Hepatocyte (in vitro differentiated cells): ENCODE measurements around the gene PCNT. TPM values are rescaled to one million over a fixed set of nuclear protein-coding genes. Genes with fewer than 3 reads are reported as not detected.

Experiments used
- DNase-seq: peaks from one replicate; pipeline ENCODE4 v3.0.0-alpha.2; 2016; ENCODE audit warnings: low spot score
- H2AFZ ChIP-seq: fragments of 200-600 bp; sonication (generic); 2 replicates; pipeline ENCODE4 v1.6.0; 2016; ENCODE audit warnings: antibody characterized with exemption, mild to moderate bottlenecking
- H3K27ac ChIP-seq: fragments of 200-600 bp; sonication (generic); 2 replicates; pipeline ENCODE4 v1.5.1; 2016; ENCODE audit warnings: mild to moderate bottlenecking
- H3K27me3 ChIP-seq: fragments of 200-600 bp; sonication (generic); 2 replicates; pipeline ENCODE4 v1.6.1; 2016
- H3K36me3 ChIP-seq: fragments of 200-600 bp; sonication (generic); replicated peaks from 2 replicates; pipeline ENCODE4 v1.5.1; 2016; ENCODE audit warnings: low read depth; ENCODE audit not compliant: insufficient read depth
- H3K4me1 ChIP-seq: fragments of 200-600 bp; sonication (generic); 2 replicates; pipeline ENCODE4 v1.5.1; 2016; ENCODE audit warnings: mild to moderate bottlenecking, moderate library complexity; ENCODE audit not compliant: insufficient read depth
- H3K4me2 ChIP-seq: fragments of 200-600 bp; sonication (generic); 2 replicates; pipeline ENCODE4 v1.6.0; 2016
- H3K4me3 ChIP-seq: fragments of 200-600 bp; sonication (generic); 2 replicates; pipeline ENCODE4 v1.5.1; 2016; ENCODE audit warnings: mild to moderate bottlenecking
- H3K79me2 ChIP-seq: fragments of 200-600 bp; sonication (generic); 2 replicates; pipeline ENCODE4 v1.6.0; 2017; ENCODE audit warnings: mild to moderate bottlenecking
- H3K9me2 ChIP-seq: fragments of 200-600 bp; sonication (generic); replicated peaks from 2 replicates; pipeline ENCODE4 v1.6.0; 2017; ENCODE audit warnings: mild to moderate bottlenecking; ENCODE audit not compliant: insufficient read depth
- H3K9me3 ChIP-seq: fragments of 200-600 bp; sonication (generic); 2 replicates; pipeline ENCODE4 v1.5.1; 2016; ENCODE audit warnings: low read depth, mild to moderate bottlenecking
- H4K20me1 ChIP-seq: fragments of 200-600 bp; sonication (generic); 2 replicates; pipeline ENCODE4 v1.6.0; 2016; ENCODE audit warnings: mild to moderate bottlenecking; ENCODE audit not compliant: insufficient read depth, poor library complexity, severe bottlenecking
- CTCF ChIP-seq: fragments of 200-600 bp; sonication (generic); IDR thresholded peaks from 2 replicates; pipeline ENCODE4 v1.5.1; 2016; ENCODE audit warnings: antibody characterized with exemption, mild to moderate bottlenecking; ENCODE audit not compliant: poor library complexity
- EZH2 ChIP-seq: fragments of 200-600 bp; sonication (generic); IDR thresholded peaks from 2 replicates; pipeline ENCODE4 v1.6.1; 2016; ENCODE audit warnings: antibody characterized with exemption, mild to moderate bottlenecking, borderline replicate concordance
- EZH2phosphoT487 ChIP-seq: fragments of 200-600 bp; sonication (generic); IDR thresholded peaks from one replicate; pipeline ENCODE4 v1.6.1; 2018; ENCODE audit warnings: antibody characterized with exemption, mild to moderate bottlenecking, low read depth, moderate library complexity; ENCODE audit not compliant: unreplicated experiment, severe bottlenecking
- WGBS: methylation state at CpG from one replicate; pipeline ENCODE4 v1.1.6; 2016; ENCODE audit warnings: low lambda C conversion rate; ENCODE audit errors: missing lambda C conversion rate; 5-methylcytosine and 5-hydroxymethylcytosine counted together
- polyA plus RNA-seq: library from polyadenylated mRNA; unstranded; fragments of >200 nt; fragmentation: Nextera tagmentation; extraction: Ambion mirVana; gene quantifications from 2 replicates; pipeline ENCODE4 v1.2.1, GENCODE V29; 2016
- total RNA-seq: library from RNA; depleted of rRNA; stranded (reverse); fragments of >200 nt; gene quantifications from 2 replicates; pipeline ENCODE4 v1.2.3, GENCODE V29; 2014

PCNT gene
- total and polyA plus RNA-seq, 2 experiments from 2014 or later, result 11.5 to 14.3 TPM

- Histone ChIP-seq H3K27me3 (no peaks in the 10 kb centered on the region), H3K4me3 (no peak overlapping the region), H3K4me2 (no peak overlapping the region), H3K4me1 (no peaks in the 10 kb centered on the region), H3K27ac (no peak overlapping the region), H3K36me3 (no peaks in the 10 kb centered on the region), H2AFZ (no peak overlapping the region), H3K9me2 (no peaks in the 10 kb centered on the region), H3K79me2 (no peaks in the 10 kb centered on the region), H3K9me3 (no peaks in the 10 kb centered on the region), H4K20me1 (no peaks in the 10 kb centered on the region)
- DNase-seq, result no peak
- TF ChIP-seq EZH2 (no peak), EZH2phosphoT487 (no peak), CTCF (no peak)
- WGBS, result 92% methylated on average over 9 of the region's 9 CpGs
These were observed 86.6 kb downstream of the PCNT start for GRCh38 chr21:46410516-46410915.

- H3K4me1 ChIP-seq, result no peaks in the 10 kb centered on the region
- no peaks in the 10 kb centered on the region for H3K36me3 ChIP-seq
- H3K79me2 ChIP-seq, result no peaks in the 10 kb centered on the region
- no peak overlapping the region for H3K27ac ChIP-seq
- no peak overlapping the region for H2AFZ ChIP-seq
- H3K9me2 ChIP-seq, result no peaks in the 10 kb centered on the region
- H3K4me3 ChIP-seq, result no peak overlapping the region
- no peak for DNase-seq
- H3K4me2 ChIP-seq, result no peak overlapping the region
- 95% methylated on average over 17 of the region's 17 CpGs for WGBS
- no peaks in the 10 kb centered on the region for H3K9me3 ChIP-seq
- no peak for TF ChIP-seq CTCF
- TF ChIP-seq EZH2phosphoT487, result no peak
- TF ChIP-seq EZH2, result no peak
- H4K20me1 ChIP-seq, result no peaks in the 10 kb centered on the region
- H3K27me3 ChIP-seq, result no peaks in the 10 kb centered on the region
These were observed 87.3 kb downstream of the PCNT start for GRCh38 chr21:46411236-46411635.

- no peak for DNase-seq
- no peaks in the 10 kb centered on the region for H3K9me3 ChIP-seq
- H3K4me3 ChIP-seq, result no peak overlapping the region
- no peaks in the 10 kb centered on the region for H3K4me1 ChIP-seq
- H3K27me3 ChIP-seq, result no peaks in the 10 kb centered on the region
- H3K27ac ChIP-seq, result no peak overlapping the region
- no peaks in the 10 kb centered on the region for H3K9me2 ChIP-seq
- no peaks in the 10 kb centered on the region for H3K36me3 ChIP-seq
- no peaks in the 10 kb centered on the region for H4K20me1 ChIP-seq
- H2AFZ ChIP-seq, result no peak overlapping the region
- WGBS, result 97% methylated on average over 30 of the region's 31 CpGs
- no peaks in the 10 kb centered on the region for H3K79me2 ChIP-seq
- H3K4me2 ChIP-seq, result no peak overlapping the region
- TF ChIP-seq EZH2, result no peak
These were observed 87.7 kb downstream of the PCNT start for GRCh38 chr21:46411691-46412090.

- Histone ChIP-seq H3K9me2 (no peaks in the 10 kb centered on the region), H2AFZ (no peak overlapping the region), H3K4me1 (no peaks in the 10 kb centered on the region), H3K4me2 (no peak overlapping the region), H3K27me3 (no peaks in the 10 kb centered on the region), H3K4me3 (no peak overlapping the region), H3K9me3 (no peaks in the 10 kb centered on the region), H4K20me1 (no peaks in the 10 kb centered on the region), H3K36me3 (no peaks in the 10 kb centered on the region), H3K27ac (no peak overlapping the region), H3K79me2 (no peaks in the 10 kb centered on the region)
- WGBS, result 87% methylated on average over 22 of the region's 39 CpGs
- no peak for TF ChIP-seq EZH2
- no peak for TF ChIP-seq EZH2phosphoT487
- TF ChIP-seq CTCF, result no peak
- no peak for DNase-seq
These were observed 88.8 kb downstream of the PCNT start for GRCh38 chr21:46412521-46413364.
